Hematopoietic multipotent progenitor cell treated with erythropoietin and hydrocortisone succinate and interleukin-3 and kit ligand, for 6 days (in vitro differentiated cells): ENCODE data around the gene CD247.

Experiments
- DNase-seq: peaks from one replicate; pipeline ENCODE4 v3.0.0-alpha.2; 2015

CD247 gene

DNA sequence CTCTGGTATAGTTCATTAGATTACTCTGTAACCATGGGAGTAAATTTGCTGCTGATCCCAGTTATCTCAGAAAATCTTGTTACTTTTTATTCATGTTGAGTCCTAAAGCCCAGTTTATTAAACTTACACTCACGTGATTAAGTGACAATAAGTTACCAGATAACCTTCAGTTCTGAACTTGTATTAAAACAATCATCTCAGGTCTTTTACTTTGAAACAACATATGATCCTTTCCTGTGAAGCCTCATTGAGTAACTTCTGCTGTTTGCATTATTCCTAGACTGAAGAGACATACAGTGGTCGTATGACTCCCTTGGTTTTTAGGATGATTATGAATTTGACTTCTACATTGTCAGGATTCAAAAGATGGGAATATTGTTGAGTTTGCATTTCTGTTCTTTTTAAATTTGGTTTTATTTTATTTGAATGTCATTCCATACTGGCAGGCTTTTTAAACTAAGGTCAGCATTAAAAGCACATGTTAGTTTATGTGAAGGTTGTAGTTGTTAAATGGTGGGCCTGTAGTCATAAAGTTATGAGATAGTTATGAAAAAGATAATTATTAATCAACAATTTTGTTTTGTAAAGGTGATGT lies 117.9 kb downstream of the CD247 start:
- DNase-seq, result no peak

DNA sequence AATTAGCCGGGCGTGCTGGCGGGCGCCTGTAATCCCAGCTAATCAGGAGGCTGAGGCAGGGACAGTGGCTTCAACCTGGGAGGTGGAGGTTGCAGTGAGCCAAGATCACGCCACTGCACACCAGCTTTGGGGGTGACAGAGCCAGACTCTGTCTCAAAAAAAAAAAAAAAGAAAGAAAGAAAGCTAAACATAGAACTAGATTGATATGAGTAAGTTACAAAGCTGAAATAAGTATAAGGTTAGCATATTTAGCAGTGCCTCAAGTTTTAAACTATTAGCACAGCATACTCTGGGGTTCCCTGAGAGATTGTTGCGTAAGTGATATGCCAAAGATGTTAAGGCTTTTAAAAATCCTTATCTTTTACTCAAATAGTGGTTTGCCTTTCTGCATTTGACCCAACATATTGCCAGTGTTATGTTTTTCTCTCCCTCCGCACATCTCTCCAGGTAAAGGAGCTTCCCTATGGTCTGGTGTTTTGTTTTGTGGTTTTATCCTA lies 126.1 kb downstream of the CD247 start:
- DNase-seq, result peak; percentile 5

DNA sequence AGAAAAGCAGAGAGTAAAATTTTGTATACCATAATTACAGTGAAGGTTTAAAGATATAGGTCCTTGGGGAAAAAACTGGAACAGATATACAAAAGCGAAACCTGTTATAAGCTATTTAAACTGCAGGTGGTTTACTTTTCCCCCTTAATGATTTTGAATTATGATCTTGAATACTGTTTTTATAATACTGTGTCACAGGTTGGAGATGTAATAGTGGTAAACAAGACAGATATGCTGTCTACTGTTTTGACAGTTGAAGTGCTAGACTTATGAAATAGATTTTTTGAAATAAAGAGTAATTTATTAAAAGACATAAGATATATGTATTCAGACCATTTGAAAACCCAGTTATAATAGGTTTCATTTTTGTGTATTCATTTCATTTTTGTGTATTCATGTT lies 129.4 kb downstream of the CD247 start:
- DNase-seq, result no peak

GRCh38 chr1:167387251-167387910 lies 130.9 kb downstream of the CD247 start:
- no peak for DNase-seq
